ENCODE measurements around the gene SNX3.

Gene SNX3

DNA sequence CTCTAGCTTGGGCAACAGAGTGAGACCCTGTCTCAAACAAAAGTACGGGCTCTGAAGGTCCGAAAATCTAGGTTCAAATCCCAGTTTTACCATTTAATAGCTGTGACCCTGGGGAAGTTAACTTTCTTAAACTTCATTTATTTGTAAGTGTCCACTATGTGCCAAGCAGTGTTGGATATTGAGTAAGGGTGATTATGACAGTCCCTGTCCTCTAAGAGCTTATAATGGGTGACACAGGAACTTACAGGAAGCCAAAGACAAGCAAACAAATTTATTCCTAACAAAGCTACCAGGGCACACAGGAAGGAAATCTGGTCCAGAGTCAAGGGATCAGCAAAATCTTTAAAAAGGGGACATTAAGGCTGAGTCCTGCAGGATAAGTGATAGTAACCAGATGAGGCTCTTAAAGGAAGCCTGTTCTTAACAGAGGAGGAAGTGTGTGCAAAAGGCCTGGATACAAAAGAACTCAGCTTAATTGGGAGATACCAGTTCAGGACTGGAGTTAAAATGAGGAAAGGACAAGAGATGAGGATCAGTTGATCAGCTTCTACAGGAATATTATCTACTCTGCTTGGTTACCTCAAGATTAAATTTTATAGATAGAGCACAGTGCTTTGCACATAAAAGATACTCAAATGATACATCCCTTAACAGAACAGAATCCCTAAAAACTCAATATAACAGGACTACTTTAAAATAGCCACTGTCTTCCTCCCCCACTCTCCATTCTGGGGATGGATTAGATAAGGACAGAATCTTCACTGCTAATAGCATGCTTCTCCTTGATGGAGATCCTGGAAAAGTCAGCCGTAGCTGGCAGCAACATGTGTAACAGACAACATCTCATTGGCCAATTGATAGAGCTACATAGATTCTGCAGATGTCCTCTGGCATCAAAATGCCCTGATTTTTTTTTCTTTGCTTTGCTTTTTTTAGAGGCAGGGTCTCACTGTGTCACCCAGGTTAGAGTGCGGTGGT, 6.1 kb downstream of the SNX3 start:
- Mint-ChIP-seq H3K9me3 (no peaks in the 10 kb centered on the region), H3K27ac (peak overlapping the region; percentile 43), H3K4me1 (peaks cover 13% of the 10 kb centered on the region), H3K36me3 (ENCODE audit: low read depth) (peaks cover 30% of the 10 kb centered on the region), H3K4me3 (no peak overlapping the region), H3K27me3 (ENCODE audit: low read depth, poor library complexity) (peaks cover 2% of the 10 kb centered on the region)
- no peak for DNase-seq
- TF ChIP-seq, protein P1, sequence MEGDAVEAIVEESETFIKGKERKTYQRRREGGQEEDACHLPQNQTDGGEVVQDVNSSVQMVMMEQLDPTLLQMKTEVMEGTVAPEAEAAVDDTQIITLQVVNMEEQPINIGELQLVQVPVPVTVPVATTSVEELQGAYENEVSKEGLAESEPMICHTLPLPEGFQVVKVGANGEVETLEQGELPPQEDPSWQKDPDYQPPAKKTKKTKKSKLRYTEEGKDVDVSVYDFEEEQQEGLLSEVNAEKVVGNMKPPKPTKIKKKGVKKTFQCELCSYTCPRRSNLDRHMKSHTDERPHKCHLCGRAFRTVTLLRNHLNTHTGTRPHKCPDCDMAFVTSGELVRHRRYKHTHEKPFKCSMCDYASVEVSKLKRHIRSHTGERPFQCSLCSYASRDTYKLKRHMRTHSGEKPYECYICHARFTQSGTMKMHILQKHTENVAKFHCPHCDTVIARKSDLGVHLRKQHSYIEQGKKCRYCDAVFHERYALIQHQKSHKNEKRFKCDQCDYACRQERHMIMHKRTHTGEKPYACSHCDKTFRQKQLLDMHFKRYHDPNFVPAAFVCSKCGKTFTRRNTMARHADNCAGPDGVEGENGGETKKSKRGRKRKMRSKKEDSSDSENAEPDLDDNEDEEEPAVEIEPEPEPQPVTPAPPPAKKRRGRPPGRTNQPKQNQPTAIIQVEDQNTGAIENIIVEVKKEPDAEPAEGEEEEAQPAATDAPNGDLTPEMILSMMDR (IDR thresholded peaks at IDR 0.05) = no peak

DNA sequence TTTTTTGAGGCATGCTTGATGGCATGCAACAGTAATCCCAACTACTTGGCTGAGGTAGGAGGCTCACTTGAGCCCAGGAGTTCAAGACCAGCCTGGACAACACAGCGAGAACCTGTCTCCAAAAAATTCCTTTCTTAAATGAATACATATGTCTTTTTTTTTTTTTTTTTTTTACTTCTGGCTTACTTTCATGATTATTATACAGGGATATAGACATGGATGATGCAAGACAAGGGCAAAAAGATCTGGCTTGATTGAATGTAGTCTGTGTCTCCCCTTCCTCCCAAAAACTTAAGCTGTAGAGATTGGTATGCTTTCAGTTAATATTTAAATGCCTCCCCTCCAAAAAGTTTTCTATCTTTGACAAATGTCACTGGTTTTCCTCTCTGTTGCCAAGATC, 7.6 kb downstream of the SNX3 start:
- Mint-ChIP-seq H3K9me3 (no peaks in the 10 kb centered on the region), H3K27ac (no peak overlapping the region)

DNA sequence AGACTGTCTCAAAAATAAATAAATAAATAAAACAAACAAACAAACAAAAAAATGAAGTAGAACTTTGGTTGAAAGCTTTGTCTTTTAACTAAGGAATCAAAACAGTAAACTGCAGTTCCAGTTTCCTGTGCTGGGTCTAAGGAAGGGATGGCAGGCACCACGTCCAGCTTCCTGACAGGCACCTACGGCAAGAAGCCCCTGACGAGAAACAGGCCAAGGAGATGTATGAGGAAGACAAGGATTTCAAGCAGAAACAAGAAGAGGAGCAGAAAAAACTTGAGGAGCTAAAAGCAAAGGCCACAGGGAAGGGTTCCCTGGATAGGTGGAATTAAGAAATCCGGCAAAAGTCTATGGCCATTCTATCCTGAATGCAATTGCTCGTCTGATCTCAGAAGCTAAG, 8.8 kb downstream of the SNX3 start:
- TF ChIP-seq, protein P1 (IDR thresholded peaks at IDR 0.05) = no peak
- H3K36me3 Mint-ChIP-seq (ENCODE audit: low read depth) = peaks cover 37% of the 10 kb centered on the region
- H3K9me3 Mint-ChIP-seq = no peaks in the 10 kb centered on the region
- no peak overlapping the region for H3K27ac Mint-ChIP-seq
- no peak for DNase-seq
- no peak overlapping the region for H3K4me3 Mint-ChIP-seq
- H3K27me3 Mint-ChIP-seq (ENCODE audit: low read depth, poor library complexity) = peaks cover 3% of the 10 kb centered on the region
- H3K4me1 Mint-ChIP-seq = peaks cover 4% of the 10 kb centered on the region

More for the DNA sequence above, 7.6 kb downstream of the SNX3 start:
- Mint-ChIP-seq H3K4me1 (peaks cover 4% of the 10 kb centered on the region), H3K36me3 (ENCODE audit: low read depth) (peaks cover 32% of the 10 kb centered on the region), H3K4me3 (no peak overlapping the region), H3K27me3 (ENCODE audit: low read depth, poor library complexity) (peaks cover 3% of the 10 kb centered on the region)
- TF ChIP-seq, protein P1 (IDR thresholded peaks at IDR 0.05) = no peak
- no peak for DNase-seq

DNA sequence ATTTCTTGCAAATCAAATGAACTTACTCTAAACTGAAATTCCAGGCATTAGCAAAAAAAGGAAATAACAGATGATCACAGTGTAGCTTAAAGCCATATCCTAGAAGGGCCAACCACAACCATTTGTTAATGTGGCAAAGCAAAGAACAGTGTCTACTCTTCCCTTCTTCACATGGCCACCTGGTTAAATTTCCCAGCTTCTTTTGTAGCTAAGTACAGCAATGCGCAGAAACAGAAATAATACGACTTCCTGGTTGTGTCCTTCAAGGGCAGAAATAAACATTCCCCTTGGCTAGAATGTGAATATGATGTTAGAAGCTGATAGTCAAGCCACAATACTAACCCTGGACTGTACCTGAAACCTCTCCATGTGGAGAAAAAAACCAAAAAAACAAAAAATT, 9.6 kb downstream of the SNX3 start:
- Mint-ChIP-seq H3K4me1 (peaks cover 4% of the 10 kb centered on the region), H3K4me3 (no peak overlapping the region), H3K36me3 (ENCODE audit: low read depth) (peaks cover 38% of the 10 kb centered on the region), H3K27ac (no peak overlapping the region), H3K27me3 (ENCODE audit: low read depth, poor library complexity) (peaks cover 3% of the 10 kb centered on the region), H3K9me3 (no peaks in the 10 kb centered on the region)
- TF ChIP-seq, protein P1 (IDR thresholded peaks at IDR 0.05) = no peak
- DNase-seq = no peak

DNA sequence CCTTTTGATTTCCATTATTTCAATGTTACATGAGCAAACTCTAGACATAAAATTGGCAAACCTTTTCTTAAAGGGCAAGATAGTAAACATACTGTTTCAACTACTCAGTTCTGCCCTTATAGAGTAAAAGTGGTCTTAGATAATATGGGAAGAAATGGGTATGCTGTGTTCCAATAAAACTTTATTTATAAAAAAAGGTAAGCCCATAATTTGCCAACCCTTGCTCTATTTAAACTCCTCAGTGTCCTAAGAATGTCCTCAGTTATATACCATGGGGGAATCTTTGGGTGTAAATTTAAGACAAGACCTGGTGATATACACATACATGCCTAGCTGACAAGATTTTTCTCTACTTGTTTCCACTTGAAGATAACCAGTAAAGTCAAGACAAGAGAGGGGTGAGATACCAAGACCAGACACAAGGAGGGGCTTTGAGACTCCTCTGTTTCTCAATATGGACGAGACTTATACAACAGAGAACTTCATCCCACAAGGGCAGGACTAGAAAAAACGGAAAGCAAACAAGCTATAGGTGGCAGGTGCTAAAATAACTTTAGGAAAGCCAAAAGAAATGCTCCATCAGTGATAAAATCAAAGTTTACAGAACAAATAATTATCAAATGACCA, 10.5 kb downstream of the SNX3 start:
- no peak for DNase-seq
- H3K4me3 Mint-ChIP-seq = no peak overlapping the region
- peaks cover 7% of the 10 kb centered on the region for H3K9me3 Mint-ChIP-seq
- TF ChIP-seq, protein P1 (IDR thresholded peaks at IDR 0.05) = peak; percentile 31
- peaks cover 46% of the 10 kb centered on the region for H3K36me3 Mint-ChIP-seq (ENCODE audit: low read depth)
- peaks cover 3% of the 10 kb centered on the region for H3K27me3 Mint-ChIP-seq (ENCODE audit: low read depth, poor library complexity)
- peaks cover 4% of the 10 kb centered on the region for H3K4me1 Mint-ChIP-seq
- no peak overlapping the region for H3K27ac Mint-ChIP-seq

All from nephron progenitor cell (in vitro differentiated cells).